HS-27A (cell line): ENCODE results near the gene CACNA2D3.
A peak's percentile ranks its signal among the peaks of the same experiment; 100 is the strongest.

Experiments used
- DNase-seq: peaks from one replicate; pipeline ENCODE4 v3.0.0-alpha.2; 2012; ENCODE audit warnings: low read depth, missing footprints

Gene CACNA2D3

GRCh38 chr3:54374214-54374852, 252.0 kb downstream of the CACNA2D3 start:
- no peak for DNase-seq

GRCh38 chr3:54376142-54376807, 253.9 kb downstream of the CACNA2D3 start:
- DNase-seq = no peak

GRCh38 chr3:54376939-54377578, 254.7 kb downstream of the CACNA2D3 start:
- DNase-seq = no peak

- no peak for DNase-seq
Observed at GRCh38 chr3:54378184-54378583, 255.8 kb downstream of the CACNA2D3 start.

- no peak for DNase-seq
Observed at GRCh38 chr3:54384279-54384678, 261.9 kb downstream of the CACNA2D3 start.

- DNase-seq = no peak
Observed at GRCh38 chr3:54390582-54390981, 268.2 kb downstream of the CACNA2D3 start.

- no peak for DNase-seq
Observed at GRCh38 chr3:54393150-54393549, 270.8 kb downstream of the CACNA2D3 start.

- DNase-seq = no peak
Observed at GRCh38 chr3:54408328-54408727, 286.0 kb downstream of the CACNA2D3 start.

- DNase-seq = no peak
Observed at GRCh38 chr3:54421943-54422342, 299.6 kb downstream of the CACNA2D3 start.

GRCh38 chr3:54424292-54424691, 301.9 kb downstream of the CACNA2D3 start:
- no peak for DNase-seq

- DNase-seq = no peak
Observed at GRCh38 chr3:54426381-54426780, 304.0 kb downstream of the CACNA2D3 start.

GRCh38 chr3:54427501-54427900, 305.1 kb downstream of the CACNA2D3 start:
- DNase-seq = no peak

- DNase-seq = peak; percentile 11
Observed at GRCh38 chr3:54427941-54428871, 305.9 kb downstream of the CACNA2D3 start.

GRCh38 chr3:54432975-54433374, 310.6 kb downstream of the CACNA2D3 start:
- no peak for DNase-seq

GRCh38 chr3:54433846-54434245, 311.5 kb downstream of the CACNA2D3 start:
- no peak for DNase-seq

- DNase-seq = no peak
Observed at GRCh38 chr3:54434756-54435155, 312.4 kb downstream of the CACNA2D3 start.

- DNase-seq = no peak
Observed at GRCh38 chr3:54437271-54437670, 314.9 kb downstream of the CACNA2D3 start.

GRCh38 chr3:54443561-54444161, 321.3 kb downstream of the CACNA2D3 start:
- no peak for DNase-seq

GRCh38 chr3:54445630-54446029, 323.3 kb downstream of the CACNA2D3 start:
- DNase-seq = no peak

- DNase-seq = no peak
Observed at GRCh38 chr3:54447427-54447826, 325.1 kb downstream of the CACNA2D3 start.

GRCh38 chr3:54454806-54455205, 332.5 kb downstream of the CACNA2D3 start:
- DNase-seq = no peak

- DNase-seq = no peak
Observed at GRCh38 chr3:54458357-54458756, 336.0 kb downstream of the CACNA2D3 start.
